GM18526 (cell line): ENCODE measurements around the gene LHX4.

Source experiments
- POLR2A ChIP-seq: IDR thresholded peaks from 3 replicates; pipeline ENCODE4 v1.6.1; 2011; ENCODE audit not compliant: insufficient read length; ENCODE audit errors: extremely low read depth

LHX4 gene

DNA sequence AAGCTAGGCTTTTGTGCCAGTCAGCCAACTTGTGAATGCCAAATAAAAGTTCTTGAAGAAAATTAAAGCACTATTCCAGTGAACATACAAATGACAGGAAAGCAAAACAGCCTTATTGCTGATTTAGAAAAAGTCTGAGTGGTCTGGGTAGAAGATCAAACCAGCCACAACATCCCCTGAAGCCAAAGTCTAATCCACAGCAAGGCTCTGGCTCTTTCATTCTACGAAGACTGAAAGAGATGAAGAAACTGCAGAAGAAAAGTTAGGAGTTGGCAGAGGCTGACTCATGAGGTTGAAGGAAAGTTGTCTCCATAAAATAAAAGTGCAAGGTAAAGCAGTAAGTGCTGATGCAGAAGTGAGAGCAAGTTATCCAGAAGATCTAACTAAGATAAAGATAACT, 65.9 kb downstream of the LHX4 start:
- TF ChIP-seq POLR2A: no peak

DNA sequence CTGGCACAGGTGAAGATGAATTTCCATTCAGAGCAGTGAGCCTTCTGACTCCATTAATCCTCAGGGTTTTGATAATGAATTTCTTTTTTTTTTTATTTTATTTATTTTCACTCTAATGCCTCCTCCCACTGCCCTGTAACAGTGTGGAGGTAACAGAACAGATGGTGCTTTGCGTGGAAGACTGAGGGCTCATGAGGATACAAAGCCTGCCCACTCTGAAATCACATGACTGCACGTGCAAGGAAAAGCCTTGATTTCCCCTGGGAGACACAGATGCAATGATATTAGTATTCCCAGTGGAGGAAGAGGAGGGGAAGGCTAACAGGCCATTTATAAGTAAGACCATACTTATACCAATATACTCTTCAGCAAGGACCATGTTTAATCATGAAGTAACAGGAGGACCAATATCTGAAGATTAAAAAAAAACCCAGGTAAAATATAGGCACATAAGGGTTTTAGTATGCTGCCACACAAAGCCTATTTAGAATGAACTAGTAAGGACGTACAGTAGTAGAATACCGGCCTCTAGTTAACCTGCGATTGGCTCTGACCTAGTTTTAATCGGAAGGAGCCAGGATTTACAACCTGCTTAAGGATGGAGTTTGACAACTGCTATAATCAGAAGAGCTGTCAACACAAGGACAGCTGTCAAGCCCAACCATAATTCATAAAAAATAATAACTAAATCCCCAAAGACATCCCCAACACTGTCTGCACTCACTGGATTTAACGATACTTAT, 69.6 kb downstream of the LHX4 start:
- no peak for TF ChIP-seq POLR2A

DNA sequence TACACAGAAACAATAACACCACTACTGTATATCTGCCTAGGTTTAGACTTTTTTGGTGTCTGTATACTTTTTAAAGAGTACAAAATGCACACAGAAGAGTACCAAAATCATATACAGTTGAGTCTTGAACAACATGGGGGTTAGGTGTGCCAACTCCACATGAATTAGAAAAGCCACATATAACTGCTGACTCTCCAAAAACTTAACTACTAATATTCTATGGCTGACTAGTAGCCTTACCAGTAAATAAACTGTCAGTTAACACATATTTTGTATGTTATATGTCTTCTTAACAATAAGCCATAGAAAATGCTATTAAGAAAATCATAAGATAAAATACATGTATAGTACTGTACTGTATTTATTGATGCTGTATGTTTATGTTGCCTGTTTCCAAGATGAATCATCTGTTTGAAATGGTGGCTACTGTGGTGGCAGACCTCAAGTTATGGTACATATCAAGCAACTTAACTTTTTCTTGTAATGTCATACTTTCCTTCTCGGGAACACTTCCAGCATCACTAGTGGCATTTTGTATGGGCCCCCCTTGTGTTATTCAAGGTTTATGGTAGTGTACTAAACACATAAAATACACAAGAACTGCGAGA, 71.2 kb downstream of the LHX4 start:
- TF ChIP-seq POLR2A: no peak

DNA sequence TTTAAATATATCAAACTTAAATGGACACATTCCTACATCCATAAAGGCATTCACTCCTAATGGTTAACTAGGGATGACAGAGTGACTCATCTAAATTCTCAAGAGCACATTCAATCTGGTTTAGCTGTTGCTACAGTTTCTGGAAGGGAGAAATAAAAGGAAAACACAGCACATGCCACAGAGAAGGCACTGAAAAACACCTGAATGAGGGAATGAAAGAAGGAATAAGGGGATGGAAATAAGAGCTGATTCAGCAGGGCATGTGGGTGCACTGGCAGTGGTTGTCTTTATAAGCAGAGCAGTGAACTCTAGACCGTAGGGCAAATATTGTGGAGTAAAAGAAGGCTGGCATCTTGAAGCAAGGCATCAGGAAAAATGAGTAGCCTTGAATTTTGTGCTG, 79.3 kb downstream of the LHX4 start:
- no peak for TF ChIP-seq POLR2A

DNA sequence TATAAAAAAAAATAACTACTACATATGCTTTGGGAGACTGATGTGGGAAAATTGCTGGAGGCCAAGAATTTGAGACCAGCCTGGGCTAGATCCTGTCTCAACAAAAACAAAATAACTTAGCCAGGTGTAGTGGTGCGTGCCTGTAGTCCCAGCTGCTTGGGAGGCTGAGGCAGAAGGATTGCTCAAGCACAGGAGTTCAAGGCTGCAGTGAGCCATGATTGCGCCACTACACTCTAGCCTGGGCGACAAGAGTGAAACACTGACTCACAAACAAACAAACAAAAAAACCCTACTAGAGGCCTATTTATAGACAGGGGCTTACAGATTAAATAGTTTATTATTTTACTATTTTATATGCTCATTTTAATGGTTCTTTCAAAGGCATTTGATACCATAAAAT, 80.0 kb downstream of the LHX4 start:
- no peak for TF ChIP-seq POLR2A

DNA sequence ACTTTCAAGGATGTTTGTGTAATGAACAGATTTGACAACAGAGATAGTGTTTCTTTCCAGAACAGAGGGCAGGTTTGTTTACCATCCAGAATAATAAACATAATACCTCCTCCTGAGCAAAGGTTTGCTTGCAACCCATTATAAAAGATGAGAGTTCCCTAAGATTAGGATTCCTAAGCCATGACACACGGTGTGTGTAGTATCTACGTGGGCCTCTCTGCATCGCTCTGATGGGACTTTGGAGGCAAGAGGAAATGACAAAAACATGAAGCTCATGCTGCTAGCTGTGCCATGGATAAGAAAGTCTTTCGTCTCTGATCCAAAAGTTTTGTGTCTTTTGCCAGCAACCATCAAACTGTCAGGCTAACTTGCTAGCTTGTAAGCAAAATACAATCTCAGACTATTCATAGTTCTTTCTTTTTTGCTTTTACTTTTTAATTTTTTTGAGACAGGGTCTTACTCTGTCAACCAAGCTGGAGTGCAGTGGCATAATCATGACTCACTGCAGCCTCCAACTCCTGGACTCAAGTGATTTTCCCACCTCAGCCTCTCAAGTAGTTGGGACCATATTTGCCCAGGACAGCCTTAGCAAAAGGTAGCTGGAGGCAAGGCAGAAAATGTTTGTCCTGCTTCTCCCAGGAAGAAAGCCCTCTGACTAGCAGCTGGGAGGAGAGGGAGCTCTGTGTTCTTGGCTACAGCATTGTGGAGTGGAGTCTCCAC, 81.1 kb downstream of the LHX4 start:
- TF ChIP-seq POLR2A: no peak

DNA sequence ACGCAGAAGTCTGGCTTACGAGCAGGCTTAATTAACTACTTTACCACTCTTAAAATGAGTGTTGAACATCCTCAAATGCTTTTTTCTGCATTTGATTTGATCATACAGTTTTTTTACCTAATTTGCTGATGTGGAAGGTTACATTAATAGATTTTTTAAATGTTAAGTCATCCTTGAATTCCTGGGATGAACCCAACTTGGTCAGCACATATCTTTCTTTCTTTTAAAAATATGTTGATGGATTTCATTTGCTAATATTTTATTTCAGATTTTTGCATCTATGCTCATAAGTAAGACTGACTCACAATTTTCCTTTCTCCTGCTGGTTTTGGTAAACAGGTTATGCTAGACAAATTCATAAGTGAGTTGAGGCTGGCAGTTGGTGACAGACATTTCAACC, 82.9 kb downstream of the LHX4 start:
- TF ChIP-seq POLR2A: no peak

DNA sequence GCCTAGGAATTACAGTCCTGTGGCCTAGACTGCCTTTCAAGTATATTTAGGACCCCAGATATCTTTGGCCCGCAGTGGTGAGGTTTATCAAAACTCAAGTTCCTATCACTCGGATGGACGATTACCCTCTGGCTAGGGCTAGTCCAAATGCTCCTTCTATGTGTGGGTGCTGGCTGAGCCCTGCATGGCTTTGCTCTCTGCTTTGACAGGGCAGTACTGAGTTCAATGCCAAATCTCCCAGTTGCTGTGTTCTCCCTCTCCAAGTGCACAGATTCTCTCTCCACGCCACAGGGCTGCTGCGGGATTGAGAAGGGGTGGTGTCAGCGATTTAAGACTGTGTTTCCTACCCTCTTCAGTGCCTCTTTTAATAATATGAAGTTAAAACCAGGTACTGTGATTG, 97.0 kb downstream of the LHX4 start:
- TF ChIP-seq POLR2A: no peak
